Measurements from ENCODE around the gene ZNF599. TPM values are rescaled to one million over a fixed set of nuclear protein-coding genes. Genes with fewer than 3 reads are reported as not detected.

ZNF599 gene
- 13.4 and 14.9 TPM in 2 replicates for polyA plus RNA-seq
- 26.5 and 29.0 TPM in 2 replicates for polyA minus RNA-seq

DNA sequence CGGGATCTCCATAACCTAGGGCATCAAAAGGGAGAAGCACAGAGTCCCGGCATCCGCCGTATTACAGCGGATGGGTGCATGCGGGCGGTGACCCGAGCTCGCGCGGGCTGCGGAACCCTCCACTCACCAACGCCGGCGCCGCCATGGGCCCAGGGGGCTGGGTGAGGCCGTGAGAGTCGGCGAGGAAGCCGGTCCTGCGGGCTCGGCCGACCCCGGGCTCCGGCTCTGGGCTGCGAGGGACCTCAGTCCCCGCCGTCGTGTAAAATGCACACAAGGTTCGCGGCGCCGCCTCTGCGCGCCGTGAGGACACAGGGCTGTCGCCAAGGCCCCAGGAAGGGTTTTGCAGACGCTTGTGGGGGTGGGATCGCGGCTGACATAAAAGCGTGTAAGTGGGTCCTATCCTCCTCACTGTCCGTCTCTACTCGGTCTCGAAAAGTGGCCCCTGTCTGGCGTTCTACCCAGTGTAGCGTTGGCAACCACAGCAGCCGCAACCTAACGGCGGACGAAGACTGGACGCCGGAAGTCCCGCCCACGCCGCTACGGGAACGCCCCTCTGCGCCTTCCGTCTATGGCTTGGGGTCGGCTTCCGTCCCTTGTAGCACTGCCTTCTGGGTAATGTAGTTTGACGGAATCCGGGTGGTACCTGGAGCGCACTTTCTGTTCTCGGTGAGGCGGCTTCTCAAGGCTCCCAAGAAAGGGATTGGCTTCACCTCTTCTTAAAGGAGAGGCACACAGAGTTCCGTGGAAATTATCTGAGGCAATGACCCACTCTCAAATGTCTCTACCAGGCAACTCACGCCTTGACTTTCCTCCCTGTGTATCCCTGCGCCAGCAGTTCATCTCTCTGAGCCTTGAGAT lies at the start of gene ZNF599:
Gene ZNF599 (minus strand): TSS at position 519 of the 858 bp plus-strand sequence. CDS start 374 bp downstream, at position 145.
- H3K9me3 ChIP-seq (ENCODE audit: low read length): no peaks in the 10 kb centered on the region
- peak within 1 kb of the TSS; percentile 97 for H3K4me3 ChIP-seq (ENCODE audit: low read length)
- H3K36me3 ChIP-seq (ENCODE audit: insufficient read depth, low read length): peaks cover 7% of the 10 kb centered on the region
- H3K79me2 ChIP-seq (replicated peaks; ENCODE audit: insufficient read depth, low read length): peaks cover 8% of the 10 kb centered on the region
- no peaks in the 10 kb centered on the region for H4K20me1 ChIP-seq (ENCODE audit: insufficient read depth)
- H3K27me3 ChIP-seq (ENCODE audit: insufficient read depth, low read depth, low read length): no peaks in the 10 kb centered on the region
- peak within 1 kb of the TSS; percentile 88 for H3K4me2 ChIP-seq (ENCODE audit: low read length)
- H3K9ac ChIP-seq (ENCODE audit: low read length): peak within 1 kb of the TSS; percentile 85
- H3K27ac ChIP-seq (ENCODE audit: low read length): peak within 1 kb of the TSS; percentile 80
- no peaks in the 10 kb centered on the region for H3K9me2 ChIP-seq (ENCODE audit: insufficient read depth, low read length)
- H2AFZ ChIP-seq (ENCODE audit: low read depth, low read length): peak within 1 kb of the TSS; percentile 88
- H3F3A ChIP-seq (ENCODE audit: insufficient read depth, low read length, poor library complexity, severe bottlenecking): no peaks in the 10 kb centered on the region
- TF ChIP-seq MXI1 (conservative IDR thresholded peaks at IDR 0.05; ENCODE audit: poor library complexity, severe bottlenecking) (peak; percentile 88), RAD21 (conservative IDR thresholded peaks at IDR 0.05) (peak; percentile 47), EP300 (conservative IDR thresholded peaks at IDR 0.05; ENCODE audit: poor library complexity, severe bottlenecking) (peak; percentile 61), CTCF (IDR thresholded peaks at IDR 0.05; ENCODE audit: poor library complexity, severe bottlenecking) (peak; percentile 23), TAF1 (IDR thresholded peaks at IDR 0.05; ENCODE audit: low read depth) (peak; percentile 75), POLR2AphosphoS5 (IDR thresholded peaks at IDR 0.05) (peak; percentile 98), EZH2 (IDR thresholded peaks at IDR 0.05; ENCODE audit: borderline replicate concordance, insufficient read depth, low read length, poor library complexity, severe bottlenecking) (no peak), SMC3 (conservative IDR thresholded peaks at IDR 0.05; ENCODE audit: poor library complexity) (peak; percentile 44), REST (IDR thresholded peaks at IDR 0.05; ENCODE audit: borderline replicate concordance) (no peak)

DNA sequence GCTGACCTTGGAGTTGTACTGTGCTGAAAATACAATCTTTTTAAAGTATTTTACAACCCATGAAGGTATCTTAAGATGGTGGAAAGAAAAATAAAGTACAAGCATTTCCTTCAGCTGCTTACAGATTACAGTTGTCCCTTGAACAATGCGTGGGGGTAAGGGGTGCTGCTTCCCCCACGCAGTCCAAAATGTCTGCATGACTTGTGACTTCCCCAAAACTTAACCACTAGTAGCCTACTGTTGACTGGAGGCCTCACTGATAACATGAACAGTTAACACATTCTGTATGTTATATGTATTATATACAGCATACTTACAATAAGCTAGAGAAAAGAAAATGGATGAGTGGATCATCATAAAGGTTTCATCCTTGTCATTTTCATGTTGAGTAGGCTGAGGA lies 45.3 kb upstream of the ZNF599 start:
- no peaks in the 10 kb centered on the region for H3K9me3 ChIP-seq (ENCODE audit: low read length)
- H3K9me2 ChIP-seq (ENCODE audit: insufficient read depth, low read length): no peaks in the 10 kb centered on the region
- H2AFZ ChIP-seq (ENCODE audit: low read depth, low read length): no peak overlapping the region
- no peak overlapping the region for H3K4me3 ChIP-seq (ENCODE audit: low read length)
- TF ChIP-seq POLR2AphosphoS5 (IDR thresholded peaks at IDR 0.05) (no peak), TAF1 (IDR thresholded peaks at IDR 0.05; ENCODE audit: low read depth) (no peak), EP300 (conservative IDR thresholded peaks at IDR 0.05; ENCODE audit: poor library complexity, severe bottlenecking) (no peak), CTCF (IDR thresholded peaks at IDR 0.05; ENCODE audit: poor library complexity, severe bottlenecking) (no peak), EZH2 (IDR thresholded peaks at IDR 0.05; ENCODE audit: borderline replicate concordance, insufficient read depth, low read length, poor library complexity, severe bottlenecking) (no peak), REST (IDR thresholded peaks at IDR 0.05; ENCODE audit: borderline replicate concordance) (no peak), RAD21 (conservative IDR thresholded peaks at IDR 0.05) (no peak), MXI1 (conservative IDR thresholded peaks at IDR 0.05; ENCODE audit: poor library complexity, severe bottlenecking) (no peak), SMC3 (conservative IDR thresholded peaks at IDR 0.05; ENCODE audit: poor library complexity) (no peak)
- H3K36me3 ChIP-seq (ENCODE audit: insufficient read depth, low read length): no peaks in the 10 kb centered on the region
- no peak overlapping the region for H3K4me2 ChIP-seq (ENCODE audit: low read length)
- no peak overlapping the region for H3K9ac ChIP-seq (ENCODE audit: low read length)
- H3K27ac ChIP-seq (ENCODE audit: low read length): no peak overlapping the region
- no peaks in the 10 kb centered on the region for H4K20me1 ChIP-seq (ENCODE audit: insufficient read depth)
- H3F3A ChIP-seq (ENCODE audit: insufficient read depth, low read length, poor library complexity, severe bottlenecking): no peaks in the 10 kb centered on the region
- no peaks in the 10 kb centered on the region for H3K27me3 ChIP-seq (ENCODE audit: insufficient read depth, low read depth, low read length)
- no peaks in the 10 kb centered on the region for H3K79me2 ChIP-seq (replicated peaks; ENCODE audit: insufficient read depth, low read length)
